ENCODE results near the gene IFITM5. TPM values are rescaled to one million over a fixed set of nuclear protein-coding genes. Genes with fewer than 3 reads are reported as not detected.

IFITM5 gene
- total and polyA plus RNA-seq, 9 of the 15 experiments (the other 6 are each of a cell fraction or from before 2014, with no cell fraction given): 0.19 TPM; not detected in 8

GRCh38 chr11:304915-305843 lies 5.9 kb upstream of the IFITM5 start (continued):
- TF ChIP-seq REST (IDR thresholded peaks at IDR 0.05; ENCODE audit: borderline replicate concordance) (peak; percentile 79; the same call in 1 of the 2 replicates), REST (CRISPR knock-in tag; IDR thresholded peaks at IDR 0.05; ENCODE audit: low read depth) (no peak), LEF1 (IDR thresholded peaks at IDR 0.05) (no peak), ZKSCAN8 (CRISPR knock-in tag; IDR thresholded peaks at IDR 0.05) (no peak), RBFOX2 (IDR thresholded peaks at IDR 0.05; ENCODE audit: low read depth, low read length) (no peak), VEZF1 (CRISPR knock-in tag; IDR thresholded peaks at IDR 0.05) (peak; percentile 45), ZBTB7A (IDR thresholded peaks at IDR 0.05; ENCODE audit: borderline replicate concordance, control insufficient read depth, low read depth, low read length) (0 out of 2 replicates have a peak, but pooled peaks have one; percentile 30), SMC3 (conservative IDR thresholded peaks at IDR 0.05; ENCODE audit: insufficient read depth, low read depth, low read length) (peak; percentile 73), TEAD4 (IDR thresholded peaks at IDR 0.05; ENCODE audit: low read length) (peak; percentile 38; the same call in 1 of the 2 replicates), TEAD4 (CRISPR knock-in tag; IDR thresholded peaks at IDR 0.05; ENCODE audit: borderline replicate concordance) (no peak), ZNF384 (IDR thresholded peaks at IDR 0.05; ENCODE audit: low read depth, low read length) (peak; percentile 93), HMBOX1 (IDR thresholded peaks at IDR 0.05) (0 out of 2 replicates have a peak, but pooled peaks have one; percentile 38), TAF9B (IDR thresholded peaks at IDR 0.05; ENCODE audit: partially characterized antibody) (no peak), FOXA3 (CRISPR knock-in tag; conservative IDR thresholded peaks at IDR 0.05 in 1 of 2, IDR thresholded peaks at IDR 0.05 in 1 of 2) (no peak), RAD21 (CRISPR knock-in tag; conservative IDR thresholded peaks at IDR 0.05 in 1 of 2, IDR thresholded peaks at IDR 0.05 in 1 of 2) (peak; percentile 76 to 80), KAT7 (CRISPR knock-in tag; IDR thresholded peaks at IDR 0.05; ENCODE audit: borderline replicate concordance) (no peak)

Measured in K562 (cell line).